Choroid plexus epithelial cell (primary cell): ENCODE results near the gene TMEM88.

Source experiments
- DNase-seq: peaks from one replicate; pipeline ENCODE4 v3.0.0-alpha.2; 2010; ENCODE audit warnings: low read depth
- H3K4me3 ChIP-seq: 2 replicates; pipeline ENCODE4 v1.5.1; 2011; ENCODE audit warnings: low read depth, mild to moderate bottlenecking, control low read depth, low read length, moderate library complexity
- CTCF ChIP-seq: conservative IDR thresholded peaks from 2 replicates; pipeline ENCODE4 v1.5.1; 2011; ENCODE audit warnings: low read depth, mild to moderate bottlenecking, control low read depth, inconsistent platforms, low read length, moderate library complexity

Gene TMEM88

GRCh38 chr17:7816926-7817642 lies 37.8 kb upstream of the TMEM88 start:
- DNase-seq, result no peak
- no peak for TF ChIP-seq CTCF

GRCh38 chr17:7817643-7817964 lies 37.3 kb upstream of the TMEM88 start:
- TF ChIP-seq CTCF, result no peak
- DNase-seq, result no peak
- no peak overlapping the region for H3K4me3 ChIP-seq

More at GRCh38 chr17:7816926-7817642, 37.8 kb upstream of the TMEM88 start:
- H3K4me3 ChIP-seq, result no peak overlapping the region

GRCh38 chr17:7818026-7818425 lies 36.8 kb upstream of the TMEM88 start:
- DNase-seq, result no peak
- no peak overlapping the region for H3K4me3 ChIP-seq
- no peak for TF ChIP-seq CTCF

GRCh38 chr17:7818746-7819645 lies 35.9 kb upstream of the TMEM88 start:
- no peak for TF ChIP-seq CTCF
- DNase-seq, result peak; percentile 16

GRCh38 chr17:7820231-7820630 lies 34.6 kb upstream of the TMEM88 start:
- no peak for TF ChIP-seq CTCF
- DNase-seq, result no peak
- no peak overlapping the region for H3K4me3 ChIP-seq

More at GRCh38 chr17:7818746-7819645, 35.9 kb upstream of the TMEM88 start:
- H3K4me3 ChIP-seq, result no peak overlapping the region

GRCh38 chr17:7822126-7822525 lies 32.7 kb upstream of the TMEM88 start:
- no peak for TF ChIP-seq CTCF
- no peak for DNase-seq
- no peak overlapping the region for H3K4me3 ChIP-seq
